Measurements from ENCODE around the gene ZNRF3.

DNA sequence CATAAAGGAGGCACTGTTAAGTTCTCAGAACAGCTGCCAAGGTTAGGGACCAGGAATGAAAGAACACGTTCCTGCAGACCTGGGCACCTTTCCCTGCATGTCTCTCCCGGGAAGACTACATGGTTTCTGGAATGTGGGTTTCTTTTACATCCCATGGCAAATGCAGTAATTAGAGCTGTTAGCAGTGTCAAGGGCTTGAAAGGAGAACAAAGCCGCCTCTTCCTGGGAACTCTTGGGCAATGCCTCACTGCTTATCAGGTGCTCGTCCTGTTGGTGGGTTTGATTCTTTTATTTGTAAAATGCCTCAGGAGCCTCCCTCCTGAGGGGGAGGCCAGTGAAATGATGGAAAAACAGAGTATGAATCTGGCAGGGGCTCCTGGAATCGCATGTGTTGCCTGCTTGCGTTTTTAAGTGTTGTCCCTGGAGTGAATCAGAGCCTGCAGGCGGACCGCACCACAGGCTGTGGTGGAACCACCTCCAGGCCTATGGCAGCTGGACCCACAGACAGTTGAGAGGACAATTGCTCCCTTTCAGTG is 179.0 kb downstream of the ZNRF3 start:
- TF ChIP-seq, protein P1, sequence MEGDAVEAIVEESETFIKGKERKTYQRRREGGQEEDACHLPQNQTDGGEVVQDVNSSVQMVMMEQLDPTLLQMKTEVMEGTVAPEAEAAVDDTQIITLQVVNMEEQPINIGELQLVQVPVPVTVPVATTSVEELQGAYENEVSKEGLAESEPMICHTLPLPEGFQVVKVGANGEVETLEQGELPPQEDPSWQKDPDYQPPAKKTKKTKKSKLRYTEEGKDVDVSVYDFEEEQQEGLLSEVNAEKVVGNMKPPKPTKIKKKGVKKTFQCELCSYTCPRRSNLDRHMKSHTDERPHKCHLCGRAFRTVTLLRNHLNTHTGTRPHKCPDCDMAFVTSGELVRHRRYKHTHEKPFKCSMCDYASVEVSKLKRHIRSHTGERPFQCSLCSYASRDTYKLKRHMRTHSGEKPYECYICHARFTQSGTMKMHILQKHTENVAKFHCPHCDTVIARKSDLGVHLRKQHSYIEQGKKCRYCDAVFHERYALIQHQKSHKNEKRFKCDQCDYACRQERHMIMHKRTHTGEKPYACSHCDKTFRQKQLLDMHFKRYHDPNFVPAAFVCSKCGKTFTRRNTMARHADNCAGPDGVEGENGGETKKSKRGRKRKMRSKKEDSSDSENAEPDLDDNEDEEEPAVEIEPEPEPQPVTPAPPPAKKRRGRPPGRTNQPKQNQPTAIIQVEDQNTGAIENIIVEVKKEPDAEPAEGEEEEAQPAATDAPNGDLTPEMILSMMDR (IDR thresholded peaks at IDR 0.05), result no peak
- no peak for TF ChIP-seq POLR2A (IDR thresholded peaks at IDR 0.05)

Measured in body of pancreas (tissue), 4 donors.